Measurements from ENCODE around the gene DCC. TPM values are rescaled to one million over a fixed set of nuclear protein-coding genes. Genes with fewer than 3 reads are reported as not detected.

DCC gene
- total RNA-seq, 1 experiment from 2014 or later = not detected

DNA sequence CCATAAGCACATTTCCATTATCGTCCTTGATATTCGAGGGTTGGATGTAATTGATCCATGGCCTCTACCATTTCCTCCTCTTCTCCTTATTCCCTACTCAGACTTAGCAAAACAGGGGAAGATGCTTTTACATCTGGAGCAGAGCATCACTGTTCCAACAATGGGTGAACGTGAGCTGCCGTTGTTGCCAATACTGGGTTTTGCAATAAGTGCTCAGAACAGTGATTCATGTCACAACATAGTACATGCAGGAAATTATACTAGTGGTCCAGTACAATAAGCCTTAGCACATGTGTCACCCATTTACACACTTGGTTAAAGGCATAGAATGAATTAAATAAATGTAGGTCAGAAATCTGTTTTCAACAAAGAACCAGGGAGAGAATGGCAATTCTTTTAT, 112.4 kb downstream of the DCC start:
- no peaks in the 10 kb centered on the region for H4K20me1 ChIP-seq (ENCODE audit: insufficient read depth)
- BruUV-seq (replicated peaks) = no TSS peak
- no peaks in the 10 kb centered on the region for H3K9me2 ChIP-seq (ENCODE audit: insufficient read depth)
- ATAC-seq (no peak), DNase-seq (ENCODE audit: low read depth, low spot score) (no peak)
- CTCF ChIA-PET = no interaction called here
- H3K27me3 ChIP-seq (ENCODE audit: insufficient read depth, low read length) = no peaks in the 10 kb centered on the region
- POLR2A ChIA-PET = no interaction called here
- no peak overlapping the region for H3K4me3 ChIP-seq (replicated peaks in 1 of 2; ENCODE audit: low read depth in 1 of 2, low read length in 2 of 2)
- intact Hi-C loops (cut with micrococcal nuclease) = no loop called here
- H3K9me3 ChIP-seq (ENCODE audit: control insufficient read depth in 1 of 2, insufficient read depth in 1 of 2, low read depth in 1 of 2, low read length in 2 of 2) = peaks cover 0 to 19% of the 10 kb centered on the region in 2 experiments; a peak in 2 of 4 replicates
- H3K27ac ChIP-seq (ENCODE audit: low read depth, low read length) = no peak overlapping the region
- H3K9ac ChIP-seq (ENCODE audit: low read length) = no peak overlapping the region
- RAD21 ChIA-PET (ENCODE audit: low non-redundant PET in 1 of 2, low total read pairs in 2 of 2, uncharacterized antibody in 2 of 2, unreplicated experiment in 2 of 2) = no interaction called here
- H3K36me3 ChIP-seq (ENCODE audit: control insufficient read depth in 1 of 2, insufficient read depth in 2 of 2, low read length in 2 of 2) = no peaks in the 10 kb centered on the region
- no peak overlapping the region for H3K4me2 ChIP-seq (ENCODE audit: low read length)
- H2AFZ ChIP-seq (ENCODE audit: low read depth, low read length, poor library complexity, severe bottlenecking) = no peak overlapping the region
- H3K79me2 ChIP-seq (ENCODE audit: insufficient read depth, low read length) = no peaks in the 10 kb centered on the region
- no peaks in the 10 kb centered on the region for H3K4me1 ChIP-seq (ENCODE audit: control insufficient read depth in 1 of 2, insufficient read depth in 2 of 2, low read length in 2 of 2)
- TF ChIP-seq YY1 (IDR thresholded peaks at IDR 0.05; ENCODE audit: extremely low read depth, insufficient replicate concordance, low read depth, low read length) = no peak
- no peak for TF ChIP-seq TCF7L2 (IDR thresholded peaks at IDR 0.05; ENCODE audit: borderline replicate concordance, extremely low read depth, insufficient read depth, insufficient read length)
- no peak for TF ChIP-seq ZNF274 (IDR thresholded peaks at IDR 0.05; ENCODE audit: low read depth, low read length)
- no peak for TF ChIP-seq SRF (IDR thresholded peaks at IDR 0.05; ENCODE audit: low read depth)

DNA sequence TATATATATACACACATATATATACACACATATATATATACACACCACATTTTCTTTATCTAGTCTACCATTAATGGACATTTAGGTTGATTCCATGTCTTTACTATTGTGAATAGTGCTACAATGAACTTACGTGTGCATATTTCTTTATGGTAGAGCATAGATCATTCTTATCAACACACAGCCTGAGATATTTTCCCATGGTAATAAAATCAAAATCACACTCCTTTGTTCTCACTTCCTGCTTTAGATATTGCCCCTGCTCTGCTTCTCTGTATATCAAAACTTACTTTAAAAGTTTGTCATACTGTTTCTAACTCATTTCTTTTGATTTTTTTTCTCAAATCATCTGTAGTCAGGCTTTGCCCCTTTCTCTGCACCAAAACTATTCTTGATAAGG, 119.9 kb downstream of the DCC start:
- ChIA-PET CTCF (no interaction called here), POLR2A (no interaction called here), RAD21 (ENCODE audit: low non-redundant PET in 1 of 2, low total read pairs in 2 of 2, uncharacterized antibody in 2 of 2, unreplicated experiment in 2 of 2) (no interaction called here)
- intact Hi-C loops (cut with micrococcal nuclease) = no loop called here
- no TSS peak for BruUV-seq (replicated peaks)
- Histone ChIP-seq H3K27ac (ENCODE audit: low read depth, low read length) (no peak overlapping the region), H3K27me3 (ENCODE audit: insufficient read depth, low read length) (no peaks in the 10 kb centered on the region), H3K36me3 (ENCODE audit: control insufficient read depth in 1 of 2, insufficient read depth in 2 of 2, low read length in 2 of 2) (no peaks in the 10 kb centered on the region), H3K9ac (ENCODE audit: low read length) (no peak overlapping the region), H3K9me3 (ENCODE audit: control insufficient read depth in 1 of 2, insufficient read depth in 1 of 2, low read depth in 1 of 2, low read length in 2 of 2) (peaks cover 6 to 28% of the 10 kb centered on the region in 2 experiments; a peak in 2 of 4 replicates), H3K9me2 (ENCODE audit: insufficient read depth) (no peaks in the 10 kb centered on the region), H3K4me1 (ENCODE audit: control insufficient read depth in 1 of 2, insufficient read depth in 2 of 2, low read length in 2 of 2) (no peaks in the 10 kb centered on the region), H3K79me2 (ENCODE audit: insufficient read depth, low read length) (no peaks in the 10 kb centered on the region), H3K4me3 (replicated peaks in 1 of 2; ENCODE audit: low read depth in 1 of 2, low read length in 2 of 2) (no peak overlapping the region), H2AFZ (ENCODE audit: low read depth, low read length, poor library complexity, severe bottlenecking) (no peak overlapping the region), H4K20me1 (ENCODE audit: insufficient read depth) (no peaks in the 10 kb centered on the region), H3K4me2 (ENCODE audit: low read length) (no peak overlapping the region)
- ATAC-seq (no peak), DNase-seq (ENCODE audit: low read depth, low spot score) (no peak)
- TF ChIP-seq, protein P1, sequence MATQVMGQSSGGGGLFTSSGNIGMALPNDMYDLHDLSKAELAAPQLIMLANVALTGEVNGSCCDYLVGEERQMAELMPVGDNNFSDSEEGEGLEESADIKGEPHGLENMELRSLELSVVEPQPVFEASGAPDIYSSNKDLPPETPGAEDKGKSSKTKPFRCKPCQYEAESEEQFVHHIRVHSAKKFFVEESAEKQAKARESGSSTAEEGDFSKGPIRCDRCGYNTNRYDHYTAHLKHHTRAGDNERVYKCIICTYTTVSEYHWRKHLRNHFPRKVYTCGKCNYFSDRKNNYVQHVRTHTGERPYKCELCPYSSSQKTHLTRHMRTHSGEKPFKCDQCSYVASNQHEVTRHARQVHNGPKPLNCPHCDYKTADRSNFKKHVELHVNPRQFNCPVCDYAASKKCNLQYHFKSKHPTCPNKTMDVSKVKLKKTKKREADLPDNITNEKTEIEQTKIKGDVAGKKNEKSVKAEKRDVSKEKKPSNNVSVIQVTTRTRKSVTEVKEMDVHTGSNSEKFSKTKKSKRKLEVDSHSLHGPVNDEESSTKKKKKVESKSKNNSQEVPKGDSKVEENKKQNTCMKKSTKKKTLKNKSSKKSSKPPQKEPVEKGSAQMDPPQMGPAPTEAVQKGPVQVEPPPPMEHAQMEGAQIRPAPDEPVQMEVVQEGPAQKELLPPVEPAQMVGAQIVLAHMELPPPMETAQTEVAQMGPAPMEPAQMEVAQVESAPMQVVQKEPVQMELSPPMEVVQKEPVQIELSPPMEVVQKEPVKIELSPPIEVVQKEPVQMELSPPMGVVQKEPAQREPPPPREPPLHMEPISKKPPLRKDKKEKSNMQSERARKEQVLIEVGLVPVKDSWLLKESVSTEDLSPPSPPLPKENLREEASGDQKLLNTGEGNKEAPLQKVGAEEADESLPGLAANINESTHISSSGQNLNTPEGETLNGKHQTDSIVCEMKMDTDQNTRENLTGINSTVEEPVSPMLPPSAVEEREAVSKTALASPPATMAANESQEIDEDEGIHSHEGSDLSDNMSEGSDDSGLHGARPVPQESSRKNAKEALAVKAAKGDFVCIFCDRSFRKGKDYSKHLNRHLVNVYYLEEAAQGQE (IDR thresholded peaks at IDR 0.05; ENCODE audit: low read depth) = no peak
- TF ChIP-seq CBX3 (IDR thresholded peaks at IDR 0.05; ENCODE audit: low read depth) (no peak), RAD21 (IDR thresholded peaks at IDR 0.05; ENCODE audit: low read depth) (no peak)
- TF ChIP-seq, protein P2, sequence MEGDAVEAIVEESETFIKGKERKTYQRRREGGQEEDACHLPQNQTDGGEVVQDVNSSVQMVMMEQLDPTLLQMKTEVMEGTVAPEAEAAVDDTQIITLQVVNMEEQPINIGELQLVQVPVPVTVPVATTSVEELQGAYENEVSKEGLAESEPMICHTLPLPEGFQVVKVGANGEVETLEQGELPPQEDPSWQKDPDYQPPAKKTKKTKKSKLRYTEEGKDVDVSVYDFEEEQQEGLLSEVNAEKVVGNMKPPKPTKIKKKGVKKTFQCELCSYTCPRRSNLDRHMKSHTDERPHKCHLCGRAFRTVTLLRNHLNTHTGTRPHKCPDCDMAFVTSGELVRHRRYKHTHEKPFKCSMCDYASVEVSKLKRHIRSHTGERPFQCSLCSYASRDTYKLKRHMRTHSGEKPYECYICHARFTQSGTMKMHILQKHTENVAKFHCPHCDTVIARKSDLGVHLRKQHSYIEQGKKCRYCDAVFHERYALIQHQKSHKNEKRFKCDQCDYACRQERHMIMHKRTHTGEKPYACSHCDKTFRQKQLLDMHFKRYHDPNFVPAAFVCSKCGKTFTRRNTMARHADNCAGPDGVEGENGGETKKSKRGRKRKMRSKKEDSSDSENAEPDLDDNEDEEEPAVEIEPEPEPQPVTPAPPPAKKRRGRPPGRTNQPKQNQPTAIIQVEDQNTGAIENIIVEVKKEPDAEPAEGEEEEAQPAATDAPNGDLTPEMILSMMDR (IDR thresholded peaks at IDR 0.05 in 2 of 3, conservative IDR thresholded peaks at IDR 0.05 in 1 of 3; ENCODE audit: borderline replicate concordance in 1 of 3, insufficient read depth in 1 of 3, low read depth in 2 of 3, low read length in 2 of 3) = no peak

Data from HCT116 (cell line).